Activated CD8-positive, alpha-beta memory T cell treated with anti-CD3 and anti-CD28 coated beads, Interleukin-2, amount 50 U/mL, for 4 hours (primary cell): ENCODE data around the gene CASQ2.

ENCODE experiments used
- DNase-seq: peaks from one replicate; pipeline ENCODE4 v3.0.0-alpha.2; 2020

The CASQ2 gene

DNA sequence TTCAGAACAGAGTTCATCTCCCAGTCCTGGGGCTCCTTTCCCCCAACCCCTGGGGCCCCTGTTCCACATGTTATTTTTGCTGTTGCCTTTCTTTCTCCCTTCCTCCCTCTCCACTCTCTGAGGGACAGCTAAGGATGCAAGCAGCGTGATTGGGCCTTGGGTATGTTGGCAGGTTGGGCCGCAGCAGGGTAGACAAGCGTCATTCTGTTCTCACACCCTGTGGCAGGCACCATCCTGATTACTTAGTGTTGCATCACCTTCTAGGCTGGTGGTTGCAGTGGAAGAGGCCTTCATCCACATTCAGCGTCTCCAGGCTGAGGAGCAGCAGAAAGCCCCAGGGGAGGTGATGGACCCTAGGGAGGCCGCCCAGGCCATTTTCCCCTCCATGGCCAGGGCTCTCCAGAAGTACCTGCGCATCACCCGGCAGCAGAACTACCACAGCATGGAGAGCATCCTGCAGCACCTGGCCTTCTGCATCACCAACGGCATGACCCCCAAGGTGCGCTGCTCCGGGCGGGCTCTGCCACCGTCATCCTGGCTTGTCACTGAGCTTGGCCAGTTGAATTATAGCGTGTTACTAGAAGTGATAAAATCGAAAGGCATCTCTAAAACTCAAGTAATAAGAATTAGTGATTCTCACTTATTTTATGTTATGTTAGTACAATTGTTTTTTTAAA is 83.3 kb downstream of the CASQ2 start:
- DNase-seq, result no peak

- DNase-seq, result no peak
Observed at GRCh38 chr1:115682792-115683191, 85.7 kb downstream of the CASQ2 start.

DNA sequence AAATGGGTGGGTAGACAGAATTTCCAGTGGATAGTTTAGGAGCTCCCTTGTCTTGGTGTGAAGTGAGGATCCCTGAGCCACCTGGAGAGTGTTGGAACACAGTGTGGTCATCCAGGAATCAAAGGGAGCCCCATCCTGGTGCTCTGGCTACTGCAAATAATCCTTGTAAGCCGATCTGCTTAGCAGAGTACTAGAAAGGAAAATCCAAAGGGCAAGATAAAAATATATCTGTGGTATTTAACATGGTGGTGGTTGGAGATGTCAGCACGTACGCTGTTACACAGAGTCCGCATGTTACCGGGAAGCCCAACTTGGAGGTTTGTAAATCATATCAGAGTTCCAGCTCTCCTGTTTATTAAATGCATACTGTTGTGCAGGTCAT is 87.8 kb downstream of the CASQ2 start:
- no peak for DNase-seq

- no peak for DNase-seq
Observed at GRCh38 chr1:115679141-115679611, 89.3 kb downstream of the CASQ2 start.

GRCh38 chr1:115678141-115678540 is 90.4 kb downstream of the CASQ2 start:
- no peak for DNase-seq

DNA sequence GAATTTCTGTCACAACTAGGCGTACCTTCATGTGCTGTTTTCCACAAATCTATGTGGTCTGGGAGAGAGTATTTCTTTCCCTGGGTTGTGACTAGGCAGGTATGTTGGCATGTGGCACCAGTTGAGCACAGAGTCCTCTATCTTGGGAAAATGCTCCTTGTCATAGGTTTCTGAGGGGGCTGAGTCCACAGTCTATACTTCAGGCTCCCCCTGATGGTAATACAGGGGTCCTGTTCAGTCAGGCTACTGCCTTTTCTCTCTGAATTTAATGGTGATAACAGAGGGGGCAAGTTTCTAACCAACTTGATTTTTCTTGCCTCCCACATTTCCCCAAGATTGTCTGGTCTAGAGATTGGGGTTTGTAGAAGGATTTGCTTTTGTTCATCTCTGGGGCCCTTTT is 90.9 kb downstream of the CASQ2 start:
- DNase-seq, result no peak

DNA sequence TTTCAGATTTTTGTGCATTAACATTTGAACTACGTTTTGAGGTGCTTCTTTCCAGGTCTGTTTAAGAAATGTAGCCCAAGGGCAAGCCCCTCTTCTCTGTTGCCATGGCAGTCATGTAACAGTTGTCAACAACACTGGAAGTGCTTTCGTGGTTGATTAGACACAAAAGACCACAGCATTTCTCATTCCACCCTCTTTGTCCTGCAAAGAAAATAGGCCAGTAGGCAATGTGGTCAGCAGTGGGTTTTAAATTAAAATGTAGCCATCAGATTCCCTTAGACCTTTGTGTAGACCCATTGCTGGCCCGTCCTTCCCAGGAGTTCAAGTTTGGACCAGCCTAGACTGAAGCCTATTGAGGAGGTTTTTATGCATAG is 91.3 kb downstream of the CASQ2 start:
- DNase-seq, result no peak

DNA sequence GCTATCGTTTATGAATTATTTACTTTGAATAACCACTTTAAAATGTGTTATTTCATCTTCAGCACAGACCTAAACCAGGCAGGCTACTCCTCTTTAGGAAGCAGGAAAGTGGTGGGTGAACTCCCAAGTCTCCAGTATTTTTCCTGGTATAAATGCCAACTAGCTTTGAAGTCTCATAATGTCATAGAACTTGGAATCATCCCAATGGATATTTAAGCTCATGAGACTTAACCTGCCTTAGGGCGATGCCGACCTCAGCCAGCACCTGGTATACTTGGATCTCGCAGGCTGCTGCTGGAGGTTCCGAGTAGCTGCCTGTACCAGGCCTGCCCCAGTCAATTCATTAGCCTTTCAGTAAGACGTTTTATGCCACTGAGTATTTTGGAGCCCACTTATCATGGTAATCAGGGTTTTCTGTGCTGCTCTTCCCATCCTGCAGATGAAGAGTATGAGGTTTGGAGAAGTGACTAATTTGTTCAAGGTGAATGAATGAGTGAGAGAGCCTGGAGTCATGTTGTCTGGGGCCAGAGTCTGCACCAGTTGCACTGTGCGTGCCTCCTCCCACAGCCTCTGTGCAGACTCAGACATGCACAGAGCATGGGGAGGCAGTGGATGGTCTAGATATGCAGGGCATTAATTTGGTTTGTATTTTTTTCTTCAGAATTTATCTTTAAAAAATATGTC is 91.9 kb downstream of the CASQ2 start:
- DNase-seq, result no peak

- DNase-seq, result no peak
Observed at GRCh38 chr1:115672224-115673009, 96.1 kb downstream of the CASQ2 start.

DNA sequence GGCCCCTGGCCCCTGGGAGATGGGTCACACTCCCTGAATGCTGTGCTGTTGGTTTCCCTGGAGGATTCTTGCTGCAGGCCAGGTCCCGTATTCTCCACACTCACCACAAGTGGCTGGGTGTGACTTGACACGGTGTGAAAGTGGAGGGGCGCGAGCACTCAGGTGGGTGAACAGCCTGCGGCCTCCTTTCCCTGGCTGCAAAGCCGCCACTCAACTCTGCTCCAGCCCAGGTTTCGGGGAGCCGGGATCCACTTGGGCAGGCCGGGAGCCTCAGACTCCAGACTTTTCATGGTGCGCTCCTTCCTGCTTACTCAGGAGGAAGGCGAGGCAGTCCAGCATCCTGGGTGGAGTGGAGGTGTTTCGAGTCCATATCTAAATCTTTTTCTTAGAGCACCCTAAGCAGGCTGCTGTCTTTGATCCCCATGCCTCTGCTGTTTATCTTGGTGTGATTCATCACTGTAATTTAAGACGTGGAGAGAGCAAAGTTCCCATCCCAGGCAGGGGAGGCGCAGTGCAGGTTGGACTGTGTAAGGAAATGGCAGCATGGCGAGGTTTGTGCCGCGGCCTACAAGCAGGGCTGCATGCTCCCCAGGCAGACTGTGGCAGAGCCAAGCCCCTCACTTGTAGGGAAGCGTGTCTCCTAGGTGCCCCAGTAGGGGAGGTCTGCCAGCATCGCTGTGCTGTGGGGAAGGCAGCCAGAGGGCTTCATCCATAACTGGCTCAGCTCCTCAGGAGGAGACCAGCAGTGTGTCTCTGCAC is 97.2 kb downstream of the CASQ2 start:
- no peak for DNase-seq

GRCh38 chr1:115670476-115671175 is 97.9 kb downstream of the CASQ2 start:
- DNase-seq, result no peak

GRCh38 chr1:115669886-115670285 is 98.6 kb downstream of the CASQ2 start:
- no peak for DNase-seq

GRCh38 chr1:115669002-115669673 is 99.4 kb downstream of the CASQ2 start:
- DNase-seq, result no peak

GRCh38 chr1:115668579-115668978 is 99.9 kb downstream of the CASQ2 start:
- no peak for DNase-seq

GRCh38 chr1:115666702-115667101 is 101.8 kb downstream of the CASQ2 start:
- DNase-seq, result no peak

DNA sequence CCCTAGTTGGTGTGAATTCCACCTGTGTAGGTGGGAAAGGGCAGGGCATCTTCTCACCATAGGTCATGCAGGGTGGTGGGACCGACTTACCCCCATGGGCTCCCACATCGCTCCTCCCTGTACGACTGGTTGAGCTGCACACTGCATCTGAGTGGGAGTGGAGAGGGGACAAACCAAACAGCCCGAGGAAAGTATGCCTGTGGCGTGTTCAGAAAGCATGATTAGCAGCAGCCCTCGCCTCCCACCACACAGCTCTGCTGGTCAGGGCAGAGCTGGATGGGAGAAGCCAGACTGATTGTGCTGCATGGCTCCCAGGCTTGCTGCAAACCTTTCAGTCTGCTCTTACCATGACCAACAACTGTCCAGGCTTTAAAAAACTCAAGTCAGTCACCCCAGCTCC is 102.3 kb downstream of the CASQ2 start:
- DNase-seq, result no peak

DNA sequence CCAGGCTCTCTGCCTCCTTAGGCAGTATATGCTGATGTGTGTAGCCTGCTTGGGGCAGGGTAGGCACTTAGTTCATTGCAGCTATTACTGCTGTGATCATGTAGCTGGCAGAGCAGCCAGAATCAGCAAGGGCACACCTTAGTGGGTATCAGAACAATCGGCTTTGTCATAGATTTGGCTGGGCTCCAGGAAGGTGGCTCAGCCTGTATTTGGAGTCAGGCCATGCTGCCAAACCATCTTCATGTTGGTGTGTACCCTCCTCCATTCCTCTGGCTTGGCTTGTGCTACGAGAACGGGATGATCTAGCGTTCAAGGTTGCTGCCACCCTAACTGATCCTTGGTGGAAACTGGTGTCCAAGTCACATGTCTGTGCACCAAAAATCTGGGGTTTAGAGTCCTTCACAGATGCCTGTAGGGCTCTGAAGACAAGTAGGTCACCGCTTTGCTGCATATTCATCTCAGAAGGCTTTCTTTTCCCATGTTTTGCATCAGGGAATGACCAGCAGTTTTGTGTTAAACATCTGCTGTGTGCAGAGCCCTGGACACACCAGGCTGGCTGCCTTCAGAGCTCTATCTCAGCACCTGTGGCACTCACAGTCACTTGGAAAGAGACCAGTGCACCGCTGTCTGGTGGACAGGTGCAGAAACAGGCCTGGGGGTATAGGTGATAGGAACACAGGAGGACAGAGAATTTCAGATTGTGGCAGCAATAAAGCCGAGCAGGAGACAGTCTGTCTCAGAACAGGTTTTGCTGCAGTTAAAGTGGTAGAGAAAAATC is 103.0 kb downstream of the CASQ2 start:
- DNase-seq, result no peak

DNA sequence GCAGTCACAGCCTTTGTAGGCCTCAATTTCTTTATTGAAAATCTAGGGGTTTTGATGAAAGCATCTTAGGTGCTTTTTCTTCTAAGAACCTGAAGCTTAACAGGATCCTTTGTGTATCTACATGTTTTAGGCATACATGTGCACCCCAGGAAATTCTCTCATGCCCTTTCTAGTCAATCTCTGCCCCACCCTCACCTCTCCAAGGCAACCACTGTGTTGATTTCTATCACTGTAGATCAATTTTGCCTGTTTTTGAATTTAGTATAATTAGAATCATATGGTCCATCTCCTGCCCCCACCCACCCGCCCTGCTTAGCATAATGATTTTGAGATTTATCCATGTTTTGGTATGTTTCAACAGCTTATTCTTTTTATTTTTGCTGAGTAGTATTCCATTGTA is 107.4 kb downstream of the CASQ2 start:
- no peak for DNase-seq

DNA sequence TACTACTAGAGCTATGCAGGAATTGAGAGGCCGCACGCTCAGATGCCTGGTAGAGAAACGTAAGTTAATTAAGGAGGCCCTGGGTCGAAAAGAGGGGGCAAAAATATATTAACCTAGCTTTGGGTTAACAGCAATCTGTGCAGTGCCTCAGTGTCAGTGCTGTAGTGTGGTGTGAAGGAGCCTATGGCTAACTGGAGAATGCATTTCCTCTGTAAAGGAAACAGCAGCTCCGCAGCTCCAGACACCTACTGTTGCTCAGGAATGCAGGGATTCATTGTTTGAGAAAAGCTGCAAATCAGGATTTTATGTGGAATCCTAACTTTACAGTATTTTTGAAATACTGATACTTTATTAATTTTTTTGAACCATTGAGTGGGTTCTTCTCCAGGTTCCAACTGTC is 108.4 kb downstream of the CASQ2 start:
- no peak for DNase-seq

DNA sequence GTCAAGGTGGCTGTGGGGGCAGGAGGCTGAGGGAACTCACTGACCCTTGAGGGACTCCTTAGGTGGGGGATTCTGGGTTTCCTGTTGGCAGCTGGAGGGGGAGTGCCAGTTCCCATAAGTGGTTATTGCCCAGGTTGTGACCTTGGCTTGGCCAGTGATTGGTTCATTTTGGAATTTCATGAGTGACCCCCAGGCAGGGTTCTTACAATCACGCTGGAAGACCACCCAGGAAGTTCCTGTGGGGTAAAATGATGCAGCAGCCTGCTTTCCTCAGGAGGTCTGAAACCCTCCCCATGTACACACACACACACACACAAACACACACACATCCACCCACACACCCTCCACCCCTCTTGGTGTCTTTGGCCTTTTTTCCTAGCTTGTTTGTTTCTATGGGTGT is 109.9 kb downstream of the CASQ2 start:
- DNase-seq, result no peak

DNA sequence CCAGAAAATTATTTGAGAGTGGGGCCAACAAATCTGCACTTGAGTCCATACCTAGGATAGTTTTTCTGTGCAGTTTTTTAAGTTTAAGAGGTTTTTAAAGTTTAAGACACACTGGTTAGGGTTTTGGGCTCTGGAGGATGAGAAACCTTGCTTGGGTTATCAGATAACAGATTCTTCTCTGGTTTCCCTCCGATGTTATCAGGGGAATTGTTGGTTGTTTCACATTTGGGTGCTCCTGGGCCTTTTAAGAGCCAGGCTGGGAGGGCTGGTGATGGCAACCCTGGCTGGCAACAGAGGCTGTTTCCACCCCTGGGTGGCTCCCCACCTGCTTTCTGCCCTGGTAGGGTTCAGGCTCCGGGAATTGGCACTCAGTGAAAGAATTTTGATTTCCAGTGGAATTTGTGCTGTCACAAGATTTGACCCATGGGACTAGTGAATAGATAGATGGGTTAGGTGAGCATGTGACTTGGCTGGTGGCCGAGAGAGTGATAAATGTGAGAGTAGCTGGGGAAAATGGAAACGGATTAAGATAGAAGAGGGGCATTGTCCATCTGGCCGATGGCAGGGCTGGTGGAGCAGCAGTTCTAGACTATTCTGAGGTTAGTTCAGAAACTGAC is 111.9 kb downstream of the CASQ2 start:
- no peak for DNase-seq
